Upper lobe of left lung (tissue), 6 donors: ENCODE measurements around the gene GPR55. TPM values are rescaled to one million over a fixed set of nuclear protein-coding genes. Genes with fewer than 3 reads are reported as not detected.

Experiments
- ATAC-seq, 2 donors: fragments of 200-7000 bp; cut with Tn5 transposase; one replicate each; pipeline ENCODE4 v1.9.1; 2022; ENCODE audit warnings: mild to moderate bottlenecking in 2 of 2, moderate library complexity in 2 of 2; ENCODE audit not compliant: low FRiP score in 2 of 2
- DNase-seq, 2 donors: peaks; one replicate each; pipeline ENCODE4 v3.0.0-alpha.2; 2019 to 2020
- H3K27ac ChIP-seq, 4 donors: fragments of 200-600 bp; sonication (generic); one replicate each; pipeline ENCODE4 v1.5.1; 2016 to 2019
- H3K27me3 ChIP-seq, 4 donors: fragments of 200-600 bp; sonication (generic); one replicate each; pipeline ENCODE4 v1.5.1; 2017 to 2019
- H3K36me3 ChIP-seq, 4 donors: fragments of 200-600 bp; sonication (generic); one replicate each; pipeline ENCODE4 v1.5.1; 2016 to 2019
- H3K4me1 ChIP-seq, 4 donors: fragments of 200-600 bp; sonication (generic); one replicate each; pipeline ENCODE4 v1.5.1; 2018 to 2019
- H3K4me3 ChIP-seq, 4 donors: fragments of 200-600 bp; sonication (generic); one replicate each; pipeline ENCODE4 v1.5.1; 2017 to 2019; ENCODE audit warnings: mild to moderate bottlenecking in 2 of 4, moderate library complexity in 1 of 4
- H3K9me3 ChIP-seq, 4 donors: fragments of 200-600 bp; sonication (generic); one replicate each; pipeline ENCODE4 v1.5.1; 2018 to 2019
- EP300 ChIP-seq, 4 donors: sonication (generic); formaldehyde crosslinking; IDR thresholded peaks; one replicate each; pipeline ENCODE4 v1.5.1; 2017; ENCODE audit warnings: antibody characterized with exemption in 4 of 4, control low read depth in 2 of 4
- POLR2A ChIP-seq, 4 donors: fragments of 450-650 bp; IDR thresholded peaks; one replicate each; pipeline ENCODE4 v1.5.1; 2016 to 2017; ENCODE audit warnings: antibody characterized with exemption in 4 of 4, mild to moderate bottlenecking in 2 of 4
- POLR2AphosphoS5 ChIP-seq, 2 donors: sonication (generic); formaldehyde crosslinking; IDR thresholded peaks; one replicate each; pipeline ENCODE4 v1.5.1; 2017; ENCODE audit warnings: antibody characterized with exemption in 2 of 2
- WGBS, 2 donors: methylation state at CpG; one replicate each; pipeline ENCODE4 v1.1.5; 2017 to 2018; 5-methylcytosine and 5-hydroxymethylcytosine counted together
- total RNA-seq, 6 donors: library from RNA; depleted of rRNA in 4 of 6; stranded (reverse); fragments of >200 nt in 4 of 6; gene quantifications; one replicate each; pipeline versions ENCODE4 v1.1.0 to v1.2.1, GENCODE V29; 2016 to 2021
- TF ChIP-seq, protein P1 (sequence below), 6 experiments: fragments of 450-650 bp in 4 of 6; fragments of 200-600 bp in 2 of 6; sonication (generic) in 2 of 6; IDR thresholded peaks; one replicate each; pipeline ENCODE4 v1.5.1; 2016 to 2019; ENCODE audit warnings: antibody characterized with exemption in 6 of 6
- donor health status: DM: no; HTN: no; CAD: no; lungs with moderate emphysema.
- donor health status: DM: no; HTN: yes; CAD: no; lungs with severe emphysema.

Gene GPR55
- total RNA-seq, 6 donors from 2014 or later: 0.15 to 0.84 (median 0.52) TPM; not detected in 2

DNA sequence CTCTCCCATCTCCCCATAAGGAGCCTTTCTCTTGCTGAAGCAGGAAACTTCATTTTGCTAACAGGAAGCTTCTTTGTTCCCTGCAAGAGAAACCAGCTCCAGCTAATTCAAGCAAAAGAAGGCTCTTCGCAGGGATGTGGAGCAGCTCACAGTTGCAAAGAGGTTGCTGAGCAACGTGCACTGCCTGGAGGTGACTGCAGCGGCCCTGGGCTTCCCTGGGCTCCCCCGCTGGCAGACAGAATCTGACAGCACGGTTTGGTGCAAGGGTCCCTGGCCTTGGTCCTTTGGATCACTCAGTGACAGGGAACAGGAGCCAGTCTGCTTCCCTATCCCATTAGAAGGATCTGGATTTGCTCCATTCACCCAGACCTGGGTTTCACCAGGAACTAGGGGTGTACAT is 25.8 kb downstream of the GPR55 start:
- ATAC-seq (no peak), DNase-seq (peak in 1 of 2 donors; percentile 1)
- Histone ChIP-seq H3K27me3 (no peaks in the 10 kb centered on the region), H3K4me1 (no peaks in the 10 kb centered on the region), H3K27ac (no peak overlapping the region), H3K36me3 (no peaks in the 10 kb centered on the region), H3K4me3 (no peak overlapping the region), H3K9me3 (no peaks in the 10 kb centered on the region)
- TF ChIP-seq EP300 (IDR thresholded peaks at IDR 0.05): no peak
- TF ChIP-seq, protein P1, sequence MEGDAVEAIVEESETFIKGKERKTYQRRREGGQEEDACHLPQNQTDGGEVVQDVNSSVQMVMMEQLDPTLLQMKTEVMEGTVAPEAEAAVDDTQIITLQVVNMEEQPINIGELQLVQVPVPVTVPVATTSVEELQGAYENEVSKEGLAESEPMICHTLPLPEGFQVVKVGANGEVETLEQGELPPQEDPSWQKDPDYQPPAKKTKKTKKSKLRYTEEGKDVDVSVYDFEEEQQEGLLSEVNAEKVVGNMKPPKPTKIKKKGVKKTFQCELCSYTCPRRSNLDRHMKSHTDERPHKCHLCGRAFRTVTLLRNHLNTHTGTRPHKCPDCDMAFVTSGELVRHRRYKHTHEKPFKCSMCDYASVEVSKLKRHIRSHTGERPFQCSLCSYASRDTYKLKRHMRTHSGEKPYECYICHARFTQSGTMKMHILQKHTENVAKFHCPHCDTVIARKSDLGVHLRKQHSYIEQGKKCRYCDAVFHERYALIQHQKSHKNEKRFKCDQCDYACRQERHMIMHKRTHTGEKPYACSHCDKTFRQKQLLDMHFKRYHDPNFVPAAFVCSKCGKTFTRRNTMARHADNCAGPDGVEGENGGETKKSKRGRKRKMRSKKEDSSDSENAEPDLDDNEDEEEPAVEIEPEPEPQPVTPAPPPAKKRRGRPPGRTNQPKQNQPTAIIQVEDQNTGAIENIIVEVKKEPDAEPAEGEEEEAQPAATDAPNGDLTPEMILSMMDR (IDR thresholded peaks at IDR 0.05): no peak
- no peak for TF ChIP-seq POLR2AphosphoS5 (IDR thresholded peaks at IDR 0.05)
- no peak for TF ChIP-seq POLR2A (IDR thresholded peaks at IDR 0.05)
- WGBS, 2 donors: 40 to 56% methylated on average over 1 to 5 of the region's 5 CpGs

DNA sequence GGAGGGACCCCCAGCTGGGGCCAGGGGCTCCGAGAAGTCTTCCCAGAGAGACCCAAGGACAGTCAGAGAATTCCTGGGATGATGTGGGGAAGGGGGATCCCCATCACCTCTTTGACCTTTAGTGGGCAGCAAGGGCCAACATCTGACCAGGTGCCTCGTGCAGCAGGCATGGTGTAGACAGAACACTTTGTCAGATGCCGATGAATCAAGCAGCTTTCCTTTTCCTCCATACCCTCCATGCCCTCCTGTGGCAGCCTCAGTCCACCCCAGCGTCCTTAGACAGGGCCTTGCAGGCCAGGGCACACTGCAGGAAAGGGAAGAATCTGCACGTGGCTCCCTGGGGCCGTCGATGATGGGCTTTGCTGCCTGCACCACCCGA is 26.3 kb downstream of the GPR55 start:
- WGBS, 2 donors: 72 to 86% methylated on average over 6 to 8 of the region's 8 CpGs
- no peaks in the 10 kb centered on the region for H3K4me1 ChIP-seq
- H3K9me3 ChIP-seq: no peaks in the 10 kb centered on the region
- no peaks in the 10 kb centered on the region for H3K27me3 ChIP-seq
- no peak overlapping the region for H3K27ac ChIP-seq
- ATAC-seq (no peak), DNase-seq (peak in 1 of 2 donors; percentile 6)
- no peaks in the 10 kb centered on the region for H3K36me3 ChIP-seq
- no peak overlapping the region for H3K4me3 ChIP-seq
- TF ChIP-seq, protein P1 (IDR thresholded peaks at IDR 0.05): no peak
- TF ChIP-seq POLR2AphosphoS5 (IDR thresholded peaks at IDR 0.05) (no peak), EP300 (IDR thresholded peaks at IDR 0.05) (no peak), POLR2A (IDR thresholded peaks at IDR 0.05) (no peak)

DNA sequence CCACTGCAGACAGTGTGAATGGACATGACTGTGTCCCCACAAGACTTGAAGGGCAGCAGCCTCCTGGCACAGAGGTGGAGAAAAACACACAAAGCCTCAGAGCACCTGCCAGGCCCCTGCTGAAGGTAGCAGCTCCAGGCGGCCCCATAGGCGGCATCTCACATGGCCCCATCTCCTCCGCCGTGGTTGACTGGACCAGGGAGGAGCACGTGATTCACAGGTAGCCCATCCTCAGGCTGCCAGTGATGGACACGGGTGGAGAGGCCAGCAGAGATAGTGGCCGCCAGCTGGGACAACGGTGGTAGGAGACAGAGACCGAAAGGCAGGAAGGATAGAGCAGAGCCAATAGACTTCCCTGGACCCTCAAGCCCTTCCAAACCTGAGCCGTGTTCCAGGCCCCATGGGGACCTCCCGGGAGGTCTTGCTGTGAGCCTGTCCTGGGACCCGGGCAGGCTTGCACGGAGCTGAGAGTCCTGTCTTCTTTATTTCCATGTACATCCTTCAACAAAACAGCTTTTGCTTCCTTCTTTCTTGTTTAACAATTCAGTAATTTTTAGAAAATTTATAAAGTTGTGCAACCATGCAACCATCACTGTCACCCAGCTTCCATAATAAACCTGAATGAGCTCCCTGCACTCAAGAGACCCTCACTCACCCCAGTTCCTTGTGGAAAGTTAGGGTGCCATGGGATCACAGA is 26.9 kb downstream of the GPR55 start:
- 88 to 94% methylated on average over 7 to 9 of the region's 13 CpGs for WGBS, 2 donors
- Histone ChIP-seq H3K9me3 (no peaks in the 10 kb centered on the region), H3K27ac (no peak overlapping the region), H3K36me3 (no peaks in the 10 kb centered on the region), H3K27me3 (no peaks in the 10 kb centered on the region), H3K4me1 (no peaks in the 10 kb centered on the region), H3K4me3 (no peak overlapping the region)
- DNase-seq: peak in 1 of 2 donors; percentile 8
- TF ChIP-seq, protein P1 (IDR thresholded peaks at IDR 0.05): no peak
- TF ChIP-seq EP300 (IDR thresholded peaks at IDR 0.05) (no peak), POLR2AphosphoS5 (IDR thresholded peaks at IDR 0.05) (no peak), POLR2A (IDR thresholded peaks at IDR 0.05) (no peak)
- ATAC-seq: no peak

DNA sequence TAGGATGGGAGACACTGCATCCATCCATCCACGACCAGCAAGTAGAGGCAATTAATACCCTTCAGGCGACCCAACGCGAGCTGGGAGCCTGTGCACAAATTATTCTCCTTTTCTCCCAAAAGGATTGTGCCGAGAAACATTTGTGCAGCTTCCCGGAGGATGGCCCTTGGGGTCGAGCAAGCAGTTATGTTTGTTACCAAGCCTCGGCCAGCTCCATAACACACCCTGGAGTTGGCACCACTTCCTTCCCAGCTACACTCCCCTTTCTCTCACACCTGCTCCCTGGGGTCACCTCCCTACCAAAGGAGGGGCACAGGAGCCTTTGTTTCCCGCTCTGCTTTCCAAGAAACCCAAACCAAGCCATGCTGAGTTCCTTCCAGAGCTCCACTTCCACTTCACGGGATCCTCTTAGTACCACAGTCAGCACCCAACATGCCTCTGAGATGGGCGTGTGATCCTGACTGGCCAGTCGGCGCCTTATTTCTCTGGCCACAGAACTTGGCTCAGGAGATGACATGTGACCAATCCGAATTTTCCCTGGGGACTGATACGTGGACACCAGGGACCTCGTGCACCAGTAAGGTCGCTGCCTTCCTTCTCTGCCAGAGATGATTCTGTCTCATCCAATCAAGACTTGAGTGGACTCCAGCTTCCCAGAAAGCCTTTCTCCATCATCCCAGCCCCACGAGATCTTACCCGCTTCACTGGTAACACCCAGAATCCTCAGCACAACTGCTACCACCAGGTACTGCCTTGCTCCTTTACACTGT is 28.5 kb downstream of the GPR55 start:
- H3K4me1 ChIP-seq: no peaks in the 10 kb centered on the region
- no peaks in the 10 kb centered on the region for H3K27me3 ChIP-seq
- no peak for TF ChIP-seq POLR2A (IDR thresholded peaks at IDR 0.05)
- TF ChIP-seq POLR2AphosphoS5 (IDR thresholded peaks at IDR 0.05): no peak
- TF ChIP-seq, protein P1 (IDR thresholded peaks at IDR 0.05): no peak
- TF ChIP-seq EP300 (IDR thresholded peaks at IDR 0.05): no peak
- no peak overlapping the region for H3K4me3 ChIP-seq
- ATAC-seq: no peak
- H3K9me3 ChIP-seq: no peaks in the 10 kb centered on the region
- H3K27ac ChIP-seq: no peak overlapping the region
- WGBS, 2 donors: 88 to 91% methylated on average over 19 of the region's 19 CpGs
- no peaks in the 10 kb centered on the region for H3K36me3 ChIP-seq
- DNase-seq: peak in 1 of 2 donors; percentile 6
